GM19328 (cell line): ENCODE measurements around the gene ZNG1B.
A peak's percentile ranks its signal among the peaks of the same experiment; 100 is the strongest.
"Not testable (repeated sequence)": the region's sequence is repeated elsewhere in the genome, so short reads cannot be mapped to it uniquely, and the experiment has no call there.

Experiments used
- ATAC-seq: cut with Tn5 transposase; IDR thresholded peaks from one replicate; pipeline ENCODE4 v1.9.1; 2021; ENCODE audit warnings: mild to moderate bottlenecking, moderate library complexity; ENCODE audit not compliant: unreplicated experiment

Gene ZNG1B

GRCh38 chr2:113437508-113438465, at the start of gene ZNG1B:
ZNG1B (plus strand) TSS chr2:113437691; CDS start chr2:113437869, 178 bp downstream.
- not testable (repeated sequence) for ATAC-seq

- ATAC-seq: peak; percentile 87
Observed at GRCh38 chr2:113390124-113390849, 47.2 kb upstream of the ZNG1B start.

- no peak for ATAC-seq
Observed at GRCh38 chr2:113391073-113391472, 46.4 kb upstream of the ZNG1B start.

GRCh38 chr2:113406114-113406513, 31.4 kb upstream of the ZNG1B start:
- peak; percentile 49 for ATAC-seq

- no peak for ATAC-seq
Observed at GRCh38 chr2:113407446-113408099, 29.9 kb upstream of the ZNG1B start.

GRCh38 chr2:113411725-113412352, 25.7 kb upstream of the ZNG1B start:
- not testable (repeated sequence) for ATAC-seq

GRCh38 chr2:113412774-113413173, 24.7 kb upstream of the ZNG1B start:
- not testable (repeated sequence) for ATAC-seq

GRCh38 chr2:113431773-113432172, 5.7 kb upstream of the ZNG1B start:
- not testable (repeated sequence) for ATAC-seq

GRCh38 chr2:113433468-113433867, 4.0 kb upstream of the ZNG1B start:
- ATAC-seq: not testable (repeated sequence)

GRCh38 chr2:113465770-113466169, 28.3 kb downstream of the ZNG1B start:
- ATAC-seq: not testable (repeated sequence)

GRCh38 chr2:113476688-113477368, 39.3 kb downstream of the ZNG1B start:
- ATAC-seq: not testable (repeated sequence)

GRCh38 chr2:113496527-113496926, 59.0 kb downstream of the ZNG1B start:
- not testable (repeated sequence) for ATAC-seq

GRCh38 chr2:113498365-113498764, 60.9 kb downstream of the ZNG1B start, which contains the start of gene FOXD4L1:
FOXD4L1 (plus strand) TSS chr2:113498665; CDS start chr2:113499257, 592 bp downstream.
- ATAC-seq: not testable (repeated sequence)

GRCh38 chr2:113499019-113499885, 61.8 kb downstream of the ZNG1B start:
- not testable (repeated sequence) for ATAC-seq

- not testable (repeated sequence) for ATAC-seq
Observed at GRCh38 chr2:113499886-113500722, 62.6 kb downstream of the ZNG1B start.

GRCh38 chr2:113500723-113501038, 63.2 kb downstream of the ZNG1B start:
- not testable (repeated sequence) for ATAC-seq

GRCh38 chr2:113502216-113503093, 65.0 kb downstream of the ZNG1B start:
- ATAC-seq: not testable (repeated sequence)
